Activated CD4-positive, alpha-beta T cell treated with anti-CD3 and anti-CD28 coated beads, Interleukin-2, Interleukin-4, amounts not matched to agents 100 ng/mL and 50 ng/mL, durations not matched to agents 16 hours and 8 hours (primary cell): ENCODE measurements around the gene SERAC1.
A peak's percentile ranks its signal among the peaks of the same experiment; 100 is the strongest.
"Not testable (repeated sequence)": the region's sequence is repeated elsewhere in the genome, so short reads cannot be mapped to it uniquely, and the experiment has no call there.

Source experiments
- DNase-seq: peaks from one replicate; pipeline ENCODE4 v3.0.0-alpha.2; 2020; ENCODE audit warnings: low spot score

Gene SERAC1

GRCh38 chr6:158174024-158174423, 6.0 kb upstream of the SERAC1 start:
- DNase-seq: no peak

DNA sequence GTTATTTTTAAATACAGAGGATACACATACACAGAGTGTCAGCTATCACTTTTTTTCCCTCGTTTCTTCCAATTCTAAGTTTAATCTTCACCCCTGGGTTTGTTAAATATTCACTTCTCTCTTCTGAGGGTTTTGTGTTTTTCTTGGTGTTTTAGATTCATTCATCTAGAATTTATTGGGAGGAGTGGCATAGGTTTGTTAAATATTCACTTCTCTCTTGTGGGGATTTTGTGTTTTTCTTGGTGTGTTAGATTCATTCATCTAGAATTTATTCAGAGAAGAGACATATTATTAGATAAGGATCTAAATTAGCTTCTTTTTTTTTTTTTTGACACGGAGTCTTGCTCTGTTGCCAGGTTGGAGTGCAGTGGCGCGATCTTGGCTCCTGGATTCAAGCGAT, 3.9 kb upstream of the SERAC1 start:
- no peak for DNase-seq

- DNase-seq: no peak
Measured at GRCh38 chr6:158170656-158171081, 2.6 kb upstream of the SERAC1 start.

DNA sequence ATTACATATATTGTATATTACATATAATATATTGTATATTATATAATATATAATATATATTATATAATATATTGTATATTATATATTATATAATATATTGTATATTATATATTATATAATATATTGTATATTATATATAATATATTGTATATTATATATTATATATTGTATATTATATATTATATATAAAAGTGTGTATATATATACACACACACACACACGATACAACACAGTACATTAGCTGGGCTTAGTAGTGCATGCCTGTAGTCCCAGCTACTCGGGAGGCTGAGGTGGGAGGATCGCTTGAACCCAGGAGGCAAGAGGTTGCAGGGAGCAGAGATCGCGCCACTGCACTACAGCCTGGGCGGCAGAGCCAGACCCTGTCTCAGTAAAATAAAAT, 1.6 kb upstream of the SERAC1 start:
- DNase-seq: not testable (repeated sequence)

GRCh38 chr6:158165919-158166416, 2.1 kb downstream of the SERAC1 start:
- DNase-seq: no peak

DNA sequence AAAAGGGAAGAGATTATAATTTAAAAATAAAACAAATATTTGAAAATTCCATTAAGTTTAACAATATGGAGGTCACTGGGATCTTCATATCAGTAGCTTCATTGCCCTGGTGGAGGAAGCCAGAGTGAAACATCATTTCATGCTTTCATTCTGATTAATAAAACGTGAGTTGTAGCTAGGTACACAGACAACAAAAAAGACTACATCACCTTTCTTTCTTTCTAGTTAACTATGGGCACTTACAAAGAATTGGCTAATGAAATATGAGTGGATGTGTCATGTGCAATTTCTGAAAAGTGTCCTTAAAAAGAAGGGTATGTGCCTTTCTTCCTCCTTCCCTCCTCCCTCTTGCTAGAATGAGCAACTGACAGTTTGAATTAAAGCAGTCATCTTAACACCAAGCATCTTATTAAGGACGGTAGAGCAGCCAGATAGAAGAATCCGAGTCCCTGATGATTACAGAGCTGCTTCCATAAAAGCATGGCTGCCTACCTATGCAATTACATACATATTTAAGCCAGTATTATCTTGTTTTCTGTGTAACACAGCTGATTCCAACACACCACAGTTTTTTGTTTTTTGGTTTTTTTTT, 3.4 kb downstream of the SERAC1 start:
- DNase-seq: peak; percentile 72

DNA sequence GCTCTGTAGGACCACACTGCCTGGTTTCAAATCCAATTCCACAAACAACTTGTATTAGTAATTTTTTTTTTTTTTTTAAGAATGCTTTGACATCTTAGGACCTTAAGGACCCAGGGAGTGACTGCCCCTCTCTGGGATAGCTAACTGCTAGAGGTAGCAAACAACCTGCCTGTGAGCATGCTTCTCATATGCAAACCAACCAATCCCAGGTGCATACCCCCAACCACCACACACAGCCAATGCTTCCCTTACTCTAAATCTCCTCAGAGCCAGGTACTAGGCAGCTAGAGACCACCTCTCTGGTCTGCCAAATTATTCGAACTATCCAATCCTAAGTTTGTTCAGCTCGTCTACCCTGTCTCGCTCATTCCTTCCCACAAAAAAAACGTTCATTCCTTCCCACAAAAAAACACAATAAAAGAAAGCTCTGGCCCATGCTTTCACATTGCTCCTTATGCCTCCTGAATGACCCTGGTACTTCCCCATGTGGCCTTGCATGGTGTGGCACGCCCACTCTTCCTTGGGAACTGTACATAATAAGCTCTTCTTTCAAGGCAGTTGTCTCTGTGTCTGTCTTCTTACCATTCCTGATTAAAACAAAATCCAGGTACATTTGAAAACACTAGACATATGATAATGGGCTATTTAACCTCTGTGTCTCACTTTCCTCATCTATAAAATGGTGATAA, 6.4 kb downstream of the SERAC1 start:
- no peak for DNase-seq

DNA sequence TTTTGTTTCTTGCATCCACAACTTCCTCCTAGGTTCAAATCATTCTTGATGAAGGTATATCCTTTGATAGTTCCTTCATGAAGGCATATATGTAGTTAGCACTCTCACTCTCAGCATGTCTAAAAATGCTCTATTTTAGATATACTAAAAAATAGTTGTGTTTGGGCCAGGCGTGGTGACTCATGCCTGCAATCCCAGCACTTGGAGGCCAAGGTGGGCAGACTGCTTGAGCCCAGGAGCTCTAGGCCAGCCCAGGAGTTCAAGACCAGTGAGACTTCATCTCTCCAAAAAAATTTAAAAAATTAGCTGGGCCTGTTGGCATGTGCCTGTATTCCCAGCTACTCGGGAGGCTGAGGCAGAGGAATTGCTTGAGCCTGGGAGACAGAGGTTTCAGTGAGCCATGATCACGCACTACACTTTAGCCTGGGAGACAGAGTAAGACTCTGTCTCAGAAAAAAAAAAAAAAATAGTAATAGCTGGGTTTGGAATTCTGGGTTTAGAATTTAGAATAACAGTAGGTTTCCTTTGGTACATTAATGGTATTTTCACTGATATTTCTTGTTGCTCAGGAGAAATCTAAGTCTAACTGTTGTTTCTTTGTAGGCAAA, 7.0 kb downstream of the SERAC1 start:
- no peak for DNase-seq

- no peak for DNase-seq
Measured at GRCh38 chr6:158158748-158159147, 9.3 kb downstream of the SERAC1 start.

DNA sequence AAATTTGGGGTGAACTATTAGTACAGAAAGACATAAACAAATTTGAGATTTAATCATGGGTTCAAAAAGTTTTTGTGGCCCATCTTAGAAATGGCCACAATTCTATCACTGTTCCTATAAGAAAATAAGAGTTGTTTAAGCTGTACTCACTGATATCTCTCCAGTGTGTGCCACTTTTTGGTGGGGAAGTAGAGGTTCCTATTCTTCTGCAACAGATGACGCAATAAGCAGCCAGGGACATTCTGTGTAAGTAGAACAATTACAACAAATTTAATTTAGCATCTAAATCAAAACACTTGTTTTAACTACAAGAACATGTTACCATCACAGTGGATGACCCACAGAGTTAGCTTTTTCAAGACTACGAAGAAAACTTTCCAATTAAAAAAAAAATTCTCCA, 9.9 kb downstream of the SERAC1 start:
- no peak for DNase-seq

DNA sequence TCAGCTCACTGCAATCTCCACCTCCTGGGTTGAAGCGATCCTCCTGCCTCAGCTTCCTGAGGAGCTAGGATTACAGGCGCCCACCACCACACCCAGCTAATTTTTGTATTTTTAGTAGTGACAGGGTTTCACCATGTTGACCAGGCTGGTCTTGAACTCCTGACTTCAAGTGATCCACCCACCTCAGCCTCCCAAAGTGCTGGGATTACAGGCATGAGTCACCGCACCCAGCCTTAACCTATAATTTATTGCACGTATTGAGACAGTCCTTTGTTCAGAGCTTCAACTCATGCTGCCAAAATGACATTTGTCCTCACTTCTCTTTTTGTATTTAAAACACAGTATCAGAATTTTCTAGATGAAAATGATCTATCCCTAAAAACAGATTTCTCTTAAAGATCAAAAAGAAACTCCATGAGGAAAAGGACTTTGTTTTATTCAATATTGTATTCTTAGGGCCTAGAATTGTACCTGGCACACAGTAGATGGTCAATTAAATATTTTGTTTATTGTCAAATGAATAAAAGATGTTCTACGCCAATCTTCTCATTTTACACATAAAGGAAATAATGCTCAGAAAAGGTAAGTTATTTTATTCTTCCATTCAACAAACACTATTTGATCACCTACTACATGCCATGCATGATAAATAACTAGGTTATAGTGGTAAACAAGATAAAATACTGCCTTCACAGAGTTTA, 10.8 kb downstream of the SERAC1 start:
- no peak for DNase-seq

GRCh38 chr6:158154816-158155215, 13.2 kb downstream of the SERAC1 start:
- DNase-seq: no peak

- DNase-seq: no peak
Measured at GRCh38 chr6:158153576-158153975, 14.5 kb downstream of the SERAC1 start.

- no peak for DNase-seq
Measured at GRCh38 chr6:158152659-158153058, 15.4 kb downstream of the SERAC1 start.

GRCh38 chr6:158152025-158152424, 16.0 kb downstream of the SERAC1 start:
- DNase-seq: not testable (repeated sequence)

- DNase-seq: no peak
Measured at GRCh38 chr6:158150701-158151100, 17.4 kb downstream of the SERAC1 start.

GRCh38 chr6:158149641-158150040, 18.4 kb downstream of the SERAC1 start:
- DNase-seq: no peak

DNA sequence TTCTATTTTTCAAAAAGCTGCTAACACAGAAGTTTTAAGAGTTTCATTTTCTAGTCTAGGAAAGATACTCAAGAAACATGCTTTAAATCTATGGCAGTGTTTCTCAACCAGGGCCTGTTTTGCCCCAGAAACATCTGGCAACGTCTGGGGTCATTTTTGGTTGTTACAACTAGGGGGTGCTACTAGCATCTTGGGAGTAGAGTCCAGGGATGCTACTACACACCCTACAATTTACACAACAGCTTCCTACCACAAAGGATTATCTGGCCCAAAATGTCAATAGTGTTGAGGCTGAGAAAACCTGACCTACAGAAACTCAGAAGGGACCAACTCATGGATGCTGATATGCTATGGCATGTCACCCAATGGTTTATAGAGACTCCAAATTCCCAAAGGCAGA, 24.4 kb downstream of the SERAC1 start:
- peak; percentile 31 for DNase-seq

GRCh38 chr6:158142789-158143188, 25.3 kb downstream of the SERAC1 start:
- DNase-seq: no peak

- DNase-seq: peak; percentile 21
Measured at GRCh38 chr6:158131926-158132325, 36.1 kb downstream of the SERAC1 start.

GRCh38 chr6:158125271-158125670, 42.8 kb downstream of the SERAC1 start:
- no peak for DNase-seq

GRCh38 chr6:158124288-158124687, 43.8 kb downstream of the SERAC1 start:
- no peak for DNase-seq

DNA sequence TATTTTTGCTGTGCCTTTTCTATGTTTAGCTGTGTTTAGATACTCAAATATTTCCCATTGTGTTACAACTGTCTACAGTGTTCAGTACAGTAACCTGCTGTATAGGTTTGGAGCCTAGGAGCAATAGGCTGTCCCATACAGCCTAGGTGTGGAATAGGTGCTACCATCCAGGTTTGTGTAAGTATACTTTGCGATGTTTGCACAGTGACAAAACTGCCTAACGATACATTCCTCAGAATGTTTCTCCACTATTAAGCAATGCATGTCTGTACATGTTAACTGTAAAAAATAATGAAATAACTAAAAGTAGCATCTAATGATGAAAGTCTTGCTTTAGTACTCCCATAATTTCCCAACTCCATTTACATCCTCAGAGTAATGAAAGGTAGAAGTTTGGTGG, 46.0 kb downstream of the SERAC1 start:
- no peak for DNase-seq
